HL-60 (cell line): ENCODE measurements around the gene PLEKHD1.

Experiments
- DNase-seq, 2 experiments: peaks; one replicate each; pipeline ENCODE4 v3.0.0-alpha.2; 2010 to 2020; ENCODE audit warnings: low read depth in 1 of 2, low spot score in 1 of 2
- H3K27ac ChIP-seq: fragments of 250-450 bp; sonication (Bioruptor Pico); replicated peaks from 2 replicates; pipeline ENCODE4 v1.5.1; 2020; ENCODE audit warnings: mild to moderate bottlenecking, moderate library complexity
- H3K27me3 ChIP-seq: fragments of 250-450 bp; sonication (Bioruptor Pico); 2 replicates; pipeline ENCODE4 v1.5.1; 2021; ENCODE audit warnings: mild to moderate bottlenecking, moderate library complexity; ENCODE audit not compliant: insufficient read depth, poor library complexity, severe bottlenecking
- H3K4me3 ChIP-seq: replicated peaks from 2 replicates; pipeline ENCODE4 v1.5.1; 2011; ENCODE audit warnings: mild to moderate bottlenecking, control low read depth, low read length; ENCODE audit not compliant: insufficient read depth
- CTCF ChIP-seq: IDR thresholded peaks from one replicate; pipeline ENCODE4 v1.5.1; 2011; ENCODE audit warnings: low read length, control low read depth, inconsistent platforms; ENCODE audit not compliant: insufficient read depth
- GABPA ChIP-seq: IDR thresholded peaks from 2 replicates; pipeline ENCODE4 v1.6.1; 2012; ENCODE audit warnings: low read depth
- POLR2AphosphoS5 ChIP-seq: IDR thresholded peaks from 2 replicates; pipeline ENCODE4 v1.6.1; 2012; ENCODE audit warnings: low read depth
- REST ChIP-seq: IDR thresholded peaks from 2 replicates; pipeline ENCODE4 v1.6.1; 2012; ENCODE audit warnings: low read depth; ENCODE audit not compliant: insufficient replicate concordance
- SPI1 ChIP-seq: IDR thresholded peaks from 2 replicates; pipeline ENCODE4 v1.6.1; 2012; ENCODE audit warnings: low read depth, mild to moderate bottlenecking, borderline replicate concordance

Gene PLEKHD1

GRCh38 chr14:69528930-69529329, 44.4 kb downstream of the PLEKHD1 start:
- DNase-seq = no peak
- H3K27me3 ChIP-seq = no peaks in the 10 kb centered on the region
- TF ChIP-seq SPI1 (no peak), GABPA (no peak), CTCF (no peak), POLR2AphosphoS5 (no peak), REST (no peak)
- no peak overlapping the region for H3K27ac ChIP-seq
- H3K4me3 ChIP-seq = no peak overlapping the region

GRCh38 chr14:69529563-69529962, 45.0 kb downstream of the PLEKHD1 start:
- Histone ChIP-seq H3K4me3 (no peak overlapping the region), H3K27me3 (no peaks in the 10 kb centered on the region), H3K27ac (no peak overlapping the region)
- DNase-seq = no peak
- TF ChIP-seq REST = no peak
- TF ChIP-seq CTCF = no peak
- TF ChIP-seq POLR2AphosphoS5 = no peak
- no peak for TF ChIP-seq GABPA
- no peak for TF ChIP-seq SPI1

GRCh38 chr14:69530095-69530494, 45.6 kb downstream of the PLEKHD1 start:
- DNase-seq = no peak
- Histone ChIP-seq H3K4me3 (no peak overlapping the region), H3K27ac (no peak overlapping the region), H3K27me3 (no peaks in the 10 kb centered on the region)
- TF ChIP-seq REST = no peak
- no peak for TF ChIP-seq CTCF
- no peak for TF ChIP-seq SPI1
- TF ChIP-seq GABPA = no peak
- no peak for TF ChIP-seq POLR2AphosphoS5
